Activated CD4-positive, alpha-beta T cell treated with anti-CD3 and anti-CD28 coated beads for 48 hours (primary cell): Measurements from ENCODE around the gene HSFX2.
"Not testable (repeated sequence)": the region's sequence is repeated elsewhere in the genome, so short reads cannot be mapped to it uniquely, and the experiment has no call there.

Experiments
- DNase-seq: peaks from one replicate; pipeline ENCODE4 v3.0.0-alpha.2; 2020

Gene HSFX2

GRCh38 chrX:149595214-149595613, at the start of gene HSFX2:
Gene HSFX2 (minus strand): TSS chrX:149595314. CDS start chrX:149594700, 614 bp downstream.
- DNase-seq = not testable (repeated sequence)

GRCh38 chrX:149643496-149643895, 48.4 kb upstream of the HSFX2 start:
- DNase-seq = no peak

- no peak for DNase-seq
These were observed 46.7 kb upstream of the HSFX2 start for GRCh38 chrX:149641835-149642234.

- DNase-seq = no peak
These were observed 46.3 kb upstream of the HSFX2 start for GRCh38 chrX:149641432-149641831.

- DNase-seq = no peak
These were observed 44.5 kb upstream of the HSFX2 start for GRCh38 chrX:149639568-149639967.

GRCh38 chrX:149638860-149639259, 43.7 kb upstream of the HSFX2 start:
- DNase-seq = no peak

- no peak for DNase-seq
These were observed 38.4 kb upstream of the HSFX2 start for GRCh38 chrX:149633511-149633910.

GRCh38 chrX:149631234-149632165, 36.4 kb upstream of the HSFX2 start, which contains the start of gene TMEM185A:
Gene TMEM185A (minus strand): TSS chrX:149631792. CDS start chrX:149631580, 212 bp downstream.
- DNase-seq = peak; percentile 80

GRCh38 chrX:149630681-149631233, 35.6 kb upstream of the HSFX2 start:
- DNase-seq = no peak

- no peak for DNase-seq
These were observed 34.7 kb upstream of the HSFX2 start for GRCh38 chrX:149629730-149630387.

- no peak for DNase-seq
These were observed 33.7 kb upstream of the HSFX2 start for GRCh38 chrX:149628768-149629167.

GRCh38 chrX:149628280-149628679, 33.2 kb upstream of the HSFX2 start:
- DNase-seq = no peak

GRCh38 chrX:149626829-149627228, 31.7 kb upstream of the HSFX2 start:
- not testable (repeated sequence) for DNase-seq

GRCh38 chrX:149619662-149620061, 24.5 kb upstream of the HSFX2 start:
- DNase-seq = not testable (repeated sequence)

GRCh38 chrX:149618871-149619270, 23.8 kb upstream of the HSFX2 start:
- DNase-seq = no peak

GRCh38 chrX:149611623-149612175, 16.6 kb upstream of the HSFX2 start:
- DNase-seq = no peak

GRCh38 chrX:149610511-149610910, 15.4 kb upstream of the HSFX2 start:
- no peak for DNase-seq

- DNase-seq = no peak
These were observed 12.6 kb upstream of the HSFX2 start for GRCh38 chrX:149607699-149608098.

GRCh38 chrX:149605248-149605885, 10.3 kb upstream of the HSFX2 start:
- DNase-seq = not testable (repeated sequence)

GRCh38 chrX:149598603-149599002, 3.5 kb upstream of the HSFX2 start:
- peak; percentile 6 for DNase-seq

- DNase-seq = not testable (repeated sequence)
These were observed 829 bp upstream of the HSFX2 start for GRCh38 chrX:149595943-149596342.

- DNase-seq = not testable (repeated sequence)
These were observed 4.1 kb downstream of the HSFX2 start for GRCh38 chrX:149590993-149591392.

GRCh38 chrX:149587359-149587758, 7.8 kb downstream of the HSFX2 start, which contains the start of gene MAGEA9B:
Gene MAGEA9B (minus strand): TSS chrX:149587459. CDS start chrX:149583179, 4,280 bp downstream.
- not testable (repeated sequence) for DNase-seq
